ENCODE results near the gene CCDC57.

Gene CCDC57

DNA sequence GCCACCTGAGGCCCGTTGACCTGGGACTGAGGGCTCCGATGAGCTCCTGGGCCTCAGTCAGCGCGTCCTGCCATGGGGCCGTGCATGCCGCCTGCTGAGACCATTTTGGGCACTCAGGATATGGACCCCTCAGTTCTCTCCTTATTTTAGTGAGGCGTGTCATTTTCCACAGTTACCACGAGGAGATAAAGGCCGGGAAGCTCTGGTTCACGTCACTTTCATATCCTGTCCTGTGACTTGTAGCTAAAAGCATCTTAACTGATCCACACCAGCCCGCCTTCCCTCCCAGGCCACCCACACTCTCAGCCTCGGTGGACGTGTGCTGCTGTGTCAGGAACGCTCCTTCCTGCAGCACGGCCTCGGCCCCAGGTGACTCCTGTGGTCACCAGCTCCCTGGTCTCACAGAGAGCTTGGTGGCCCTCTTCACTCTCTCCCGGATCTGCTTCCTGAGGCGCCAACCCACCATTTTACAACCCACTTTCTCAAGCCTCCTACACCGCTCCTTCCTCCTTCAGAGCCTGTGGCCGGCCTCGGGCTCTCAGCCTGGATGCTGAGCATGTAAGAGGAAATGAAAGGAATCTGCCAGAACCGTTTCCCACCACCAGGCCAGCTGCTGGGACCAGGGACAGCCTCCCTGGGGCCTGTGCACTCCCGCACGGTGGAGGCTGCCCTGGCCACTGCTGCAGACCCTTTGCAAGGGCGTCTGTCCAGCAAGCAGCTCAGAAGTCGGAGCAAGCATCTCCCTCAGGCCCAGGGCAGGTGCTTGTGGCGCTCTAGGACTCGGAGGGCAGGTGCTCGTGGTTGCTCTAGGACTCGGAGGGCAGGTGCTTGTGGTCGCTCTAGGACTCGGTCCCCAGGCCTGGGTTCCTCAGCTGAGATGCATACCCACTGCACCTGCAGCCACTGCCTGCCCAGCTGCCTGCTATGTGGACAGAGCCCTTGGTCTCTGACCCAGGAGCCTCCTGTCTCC lies 90.7 kb downstream of the CCDC57 start:
- no peak for DNase-seq (ENCODE audit: low spot score)

DNA sequence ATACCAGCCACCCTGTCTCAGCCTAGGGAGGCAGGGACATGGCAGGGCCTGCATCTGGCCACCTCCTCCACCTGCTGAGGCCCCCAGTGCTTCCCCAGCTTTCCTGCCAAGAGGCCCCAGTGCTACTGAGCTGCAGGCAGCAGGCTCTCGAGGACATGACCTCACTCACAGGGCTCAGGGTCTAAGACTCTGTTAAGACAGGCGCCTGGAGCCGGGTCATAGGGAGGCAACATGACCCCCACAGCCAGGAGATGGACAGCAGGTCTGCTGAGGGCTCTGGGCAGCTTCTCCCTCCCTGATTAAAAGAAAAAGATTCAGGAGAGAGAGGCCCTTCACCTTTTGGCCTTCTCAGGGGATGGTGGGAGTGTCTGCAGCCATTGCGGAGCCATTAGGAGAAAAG lies 91.4 kb downstream of the CCDC57 start:
- no peak for DNase-seq (ENCODE audit: low spot score)

DNA sequence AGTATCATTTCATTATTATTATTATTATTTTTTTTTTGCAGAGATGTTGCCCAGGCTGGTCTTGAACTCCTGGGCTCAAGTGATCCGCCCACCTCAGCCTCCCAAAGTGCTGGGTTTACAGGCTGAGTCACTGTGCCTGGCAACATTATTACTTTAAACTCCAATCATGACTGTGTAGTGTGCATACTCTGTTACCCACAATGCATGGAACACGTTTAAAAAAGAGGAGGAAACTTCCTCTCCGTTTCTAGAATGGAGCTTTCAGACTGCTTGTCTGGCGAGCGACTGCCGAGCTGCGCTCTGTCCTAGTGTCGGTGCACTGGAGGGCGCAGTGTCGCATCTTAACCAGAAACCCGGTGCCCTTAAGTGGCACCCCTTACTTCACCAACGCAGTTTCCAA lies 92.5 kb downstream of the CCDC57 start:
- DNase-seq (ENCODE audit: low spot score) = no peak

DNA sequence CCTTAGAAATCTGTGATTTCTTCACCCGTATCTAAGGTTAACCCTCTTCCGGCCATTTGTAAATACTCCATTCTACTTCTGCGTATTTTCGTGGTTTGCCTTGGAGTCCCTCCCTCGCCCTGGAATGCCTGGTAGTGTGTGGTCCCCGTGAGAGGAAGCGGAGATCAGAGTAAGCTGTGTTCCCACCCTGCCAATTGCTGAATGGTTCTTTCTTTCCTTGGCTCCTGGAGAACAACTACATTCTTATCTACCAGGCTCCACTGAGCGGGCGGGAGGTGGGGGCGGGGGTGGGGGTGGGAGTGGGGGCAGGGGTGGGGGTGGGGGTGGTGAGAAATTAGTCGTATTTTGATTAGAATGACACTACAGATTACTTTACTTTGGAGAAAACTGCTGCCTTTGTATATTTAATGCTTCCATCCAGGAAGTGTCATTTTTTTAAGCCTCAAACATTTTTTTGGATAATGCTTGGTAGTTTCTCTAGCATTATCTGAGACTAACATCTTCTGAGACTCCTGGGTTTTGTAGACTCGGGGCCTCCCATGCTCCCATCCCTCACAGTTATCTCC lies 93.7 kb downstream of the CCDC57 start:
- DNase-seq (ENCODE audit: low spot score) = peak; percentile 36

DNA sequence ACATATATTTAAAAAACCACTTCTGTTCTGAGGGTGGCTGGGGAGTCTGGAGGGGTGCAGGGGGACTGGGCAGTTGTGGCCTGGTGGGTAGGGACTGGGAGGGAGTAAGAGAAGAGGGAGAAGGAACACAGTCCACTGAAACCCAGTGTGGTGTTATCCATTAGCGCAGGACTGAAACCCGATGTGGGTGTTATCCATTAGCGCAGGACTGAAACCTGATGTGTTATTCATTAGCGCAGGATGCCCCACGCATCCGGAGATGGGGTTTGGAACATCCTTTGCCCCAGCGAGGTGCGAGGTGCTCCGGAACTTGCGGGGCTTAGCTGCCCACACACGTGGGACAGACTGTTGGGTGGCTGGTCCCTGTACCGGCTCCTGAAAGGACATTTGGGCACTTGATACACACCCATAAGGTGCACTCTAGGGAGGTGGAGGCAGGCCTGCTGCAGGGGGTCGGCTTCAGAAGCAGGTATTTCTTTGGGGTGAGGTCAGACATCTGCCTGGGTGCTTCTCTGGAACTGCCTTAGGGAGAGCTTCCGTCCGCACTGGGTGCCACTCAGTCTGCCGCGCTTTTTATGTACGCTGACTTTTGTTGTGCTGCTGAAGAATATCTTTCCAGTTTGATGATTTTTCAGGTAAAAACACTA lies 94.4 kb downstream of the CCDC57 start:
- DNase-seq (ENCODE audit: low spot score) = no peak

DNA sequence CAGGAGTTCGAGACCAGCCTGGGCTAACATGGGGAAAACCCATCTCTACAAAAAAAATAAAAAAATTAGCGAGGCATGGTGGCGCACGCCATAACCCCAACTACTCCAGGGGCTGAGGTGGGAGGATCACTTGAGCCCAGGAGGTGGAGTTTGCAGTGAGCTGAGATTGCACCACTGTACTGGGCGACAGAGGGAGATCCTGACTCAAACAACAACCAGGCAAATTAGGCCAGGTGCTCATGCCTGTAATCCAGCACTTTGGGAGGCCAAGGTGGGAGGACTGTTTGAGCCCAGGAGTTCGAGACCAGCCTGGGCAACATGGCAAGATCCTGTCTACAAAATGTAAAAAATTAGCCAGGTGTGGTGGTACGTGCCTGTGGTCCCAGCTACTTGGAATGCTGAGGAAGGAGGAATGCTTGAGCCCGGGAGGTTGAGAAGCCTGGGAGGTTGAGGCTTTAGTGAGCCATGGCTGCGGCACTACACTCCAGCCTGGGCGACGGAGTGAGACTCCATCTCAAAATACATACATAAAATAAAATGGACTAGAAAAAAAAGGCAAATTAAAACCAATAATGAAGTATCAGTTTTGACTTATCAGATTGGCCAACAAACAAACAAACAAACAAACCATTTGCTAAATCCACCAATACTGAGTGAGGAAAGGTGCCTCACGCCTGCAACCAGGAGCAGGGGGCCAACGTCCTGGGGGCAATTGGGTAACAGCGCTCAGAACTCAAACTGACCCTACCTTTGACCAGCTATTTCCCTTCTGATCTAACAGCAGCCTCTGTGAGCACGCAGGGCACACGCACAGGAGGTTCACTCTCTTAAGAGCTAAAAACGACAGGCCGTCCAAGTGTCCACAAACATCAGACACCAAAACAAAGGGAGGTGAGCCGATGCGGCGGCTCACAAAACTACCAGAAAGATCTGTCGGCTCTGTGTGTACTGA lies 95.2 kb downstream of the CCDC57 start:
- no peak for DNase-seq (ENCODE audit: low spot score)

DNA sequence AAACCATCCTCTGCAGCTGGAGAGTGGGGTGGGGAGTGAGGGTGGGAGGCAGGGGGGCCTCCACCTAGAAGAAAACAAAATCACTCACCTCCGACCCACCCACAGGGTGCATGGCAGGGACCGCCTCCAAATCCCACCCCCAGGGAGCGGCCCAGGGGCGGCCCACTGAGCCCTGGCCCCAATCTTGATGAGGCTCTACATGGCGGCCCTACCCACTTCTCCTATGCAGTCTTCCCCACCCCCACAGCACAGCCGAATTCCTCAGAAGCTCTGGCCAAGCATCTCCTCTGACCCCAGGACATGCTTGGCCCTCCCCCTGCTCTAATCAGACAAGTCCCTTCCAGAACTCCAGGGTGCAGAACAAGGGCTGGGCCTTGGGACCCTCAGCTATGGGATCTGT lies 96.4 kb downstream of the CCDC57 start:
- DNase-seq (ENCODE audit: low spot score) = no peak

DNA sequence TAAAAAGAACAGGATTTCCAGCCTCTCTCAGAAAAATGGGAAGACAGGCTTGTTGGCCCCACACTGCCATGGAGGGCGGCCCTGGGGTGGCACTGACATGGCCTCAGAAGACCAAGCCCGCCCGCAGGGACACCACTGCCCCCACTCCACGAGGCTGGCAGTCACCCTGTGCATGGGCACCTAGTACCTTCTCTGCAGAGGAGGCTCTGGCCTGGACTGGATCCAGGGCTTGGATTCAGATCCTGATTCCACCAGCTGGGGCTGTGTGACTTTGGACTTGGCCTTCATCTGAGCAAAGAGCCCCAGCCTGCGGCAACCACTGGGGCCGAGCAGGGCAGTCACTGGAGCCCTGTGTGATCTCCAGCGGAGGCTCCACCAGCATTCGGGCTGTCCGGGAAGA lies 97.8 kb downstream of the CCDC57 start:
- DNase-seq (ENCODE audit: low spot score) = no peak

DNA sequence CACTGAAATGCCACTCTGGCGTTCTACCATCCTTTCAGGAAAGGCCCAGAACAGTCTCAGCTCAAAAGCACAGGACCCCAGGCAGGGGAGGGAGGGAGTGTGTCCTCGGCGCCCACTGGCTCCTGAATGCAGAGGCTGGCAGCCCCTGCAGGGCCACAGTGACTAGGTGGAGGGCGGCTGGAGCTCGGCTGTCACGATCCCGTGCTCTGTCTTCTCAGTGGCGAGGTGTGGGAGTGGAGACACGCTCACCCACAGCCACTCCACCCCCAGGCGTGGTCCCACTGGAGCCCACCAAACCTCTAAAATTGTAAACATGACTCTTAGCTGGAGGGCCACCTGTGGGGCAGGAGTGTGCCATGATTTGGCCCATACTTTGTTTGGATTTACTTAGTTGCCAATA lies 98.2 kb downstream of the CCDC57 start:
- no peak for DNase-seq (ENCODE audit: low spot score)

DNA sequence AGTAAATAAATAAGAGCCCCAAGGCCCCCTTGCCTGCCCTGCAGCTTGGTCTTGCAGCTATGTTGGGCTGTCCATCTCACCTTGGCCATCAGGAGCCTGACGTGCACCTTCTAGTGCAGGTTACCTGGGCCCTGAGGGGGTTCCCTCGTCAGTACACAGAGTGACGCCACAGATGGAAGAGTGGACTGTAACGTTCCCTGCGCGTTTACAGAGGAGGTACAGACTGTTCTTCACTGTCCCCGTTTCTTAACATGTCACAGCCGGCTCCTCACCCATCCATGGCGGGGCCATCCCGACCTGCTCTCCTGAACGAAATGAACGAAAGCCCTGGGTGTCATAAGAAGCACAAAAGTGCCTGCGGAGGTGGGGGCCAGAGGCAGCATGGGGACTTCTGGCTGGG lies 98.7 kb downstream of the CCDC57 start:
- DNase-seq (ENCODE audit: low spot score) = no peak

DNA sequence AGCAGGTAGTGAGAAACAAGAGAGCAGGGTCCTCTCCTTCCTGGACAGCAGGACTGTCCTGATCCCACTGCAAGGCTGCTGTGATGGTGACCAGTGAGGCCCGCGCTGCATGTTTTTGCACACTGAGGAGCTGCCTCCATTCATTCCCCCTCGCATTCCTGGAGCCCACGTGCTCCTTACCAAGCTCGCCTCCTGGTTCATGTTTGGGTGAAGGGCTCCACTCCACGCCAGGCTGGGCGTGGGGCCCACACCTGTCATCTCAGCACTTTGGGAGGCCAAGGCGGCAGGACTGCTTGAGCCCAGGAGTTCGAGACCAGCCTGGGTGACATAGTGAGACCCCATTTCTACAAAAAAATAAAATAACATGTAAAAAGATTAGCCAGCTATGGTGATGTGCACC lies 99.2 kb downstream of the CCDC57 start:
- no peak for DNase-seq (ENCODE audit: low spot score)

DNA sequence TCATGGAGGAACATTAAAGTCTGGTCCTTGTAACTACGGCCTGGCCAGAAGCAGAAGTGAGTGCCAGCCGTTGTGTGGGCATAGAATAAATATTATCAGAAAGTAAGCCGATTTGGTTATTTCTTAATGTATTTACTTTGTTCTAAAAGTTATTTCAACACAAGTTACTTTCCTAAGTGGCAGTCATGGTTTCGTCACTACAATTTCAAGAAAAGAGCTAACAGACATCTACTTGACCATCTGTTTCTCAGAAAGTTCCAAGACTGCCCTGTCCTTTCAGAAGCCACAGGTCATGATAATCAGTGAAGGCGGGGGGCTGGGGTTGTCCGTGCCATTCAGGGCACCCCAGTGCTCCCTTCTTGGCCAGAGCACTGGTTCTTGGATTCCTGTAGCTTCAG lies 99.7 kb downstream of the CCDC57 start:
- DNase-seq (ENCODE audit: low spot score) = no peak

DNA sequence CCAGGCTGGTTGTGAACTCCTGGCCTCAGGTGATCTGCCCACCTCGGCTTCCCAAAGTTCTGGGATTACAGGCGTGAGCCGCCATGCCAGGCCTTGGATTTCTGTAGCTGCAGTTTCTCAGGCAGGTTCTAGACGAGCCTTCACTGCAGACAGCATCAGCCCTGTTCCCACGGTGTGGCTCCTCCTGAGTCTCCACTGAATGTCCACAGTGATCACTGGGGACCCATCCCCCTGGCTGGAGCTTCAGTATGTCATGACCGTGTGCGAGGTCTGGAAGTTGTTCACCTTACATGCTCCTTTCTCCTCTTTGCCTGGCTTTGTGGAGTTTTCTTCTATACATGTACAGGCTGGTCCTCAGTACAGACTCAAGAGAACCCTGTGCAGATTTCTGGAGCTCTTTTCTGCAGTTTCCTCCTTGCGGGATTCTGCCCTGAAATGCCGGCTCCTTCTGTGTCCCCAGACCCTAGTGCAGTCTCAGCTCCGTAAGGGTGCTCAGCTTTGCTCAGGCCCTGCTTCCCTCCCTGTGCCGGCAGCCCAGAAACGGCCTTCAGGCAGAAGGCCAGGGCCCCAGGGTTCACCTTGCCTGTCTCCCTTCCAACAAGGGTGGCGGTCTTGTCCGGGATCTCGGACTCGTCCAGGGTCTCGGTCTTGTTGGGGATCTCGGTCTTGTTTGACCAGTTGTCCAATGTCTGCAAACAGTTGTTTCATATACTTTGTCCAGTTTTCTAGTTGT lies 100.3 kb downstream of the CCDC57 start:
- no peak for DNase-seq (ENCODE audit: low spot score)

DNA sequence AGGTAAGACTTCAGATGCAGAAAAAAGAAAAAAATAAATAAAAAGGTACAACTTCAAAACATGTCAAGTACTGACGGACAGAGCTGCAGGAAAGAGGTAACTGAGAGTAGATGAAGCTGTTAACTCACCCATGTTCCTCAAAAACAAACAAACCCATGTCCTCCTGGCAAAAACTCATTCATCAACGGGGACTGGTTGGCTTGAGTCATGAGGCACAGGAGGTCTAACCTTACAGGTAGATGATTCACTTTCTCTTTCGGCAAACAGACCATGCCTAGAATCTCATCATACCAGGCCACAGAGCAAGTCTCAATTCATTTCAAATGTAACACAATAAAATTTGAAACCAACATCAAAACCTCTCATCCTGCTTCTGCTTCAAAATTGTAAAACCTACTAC lies 102.3 kb downstream of the CCDC57 start:
- no peak for DNase-seq (ENCODE audit: low spot score)

DNA sequence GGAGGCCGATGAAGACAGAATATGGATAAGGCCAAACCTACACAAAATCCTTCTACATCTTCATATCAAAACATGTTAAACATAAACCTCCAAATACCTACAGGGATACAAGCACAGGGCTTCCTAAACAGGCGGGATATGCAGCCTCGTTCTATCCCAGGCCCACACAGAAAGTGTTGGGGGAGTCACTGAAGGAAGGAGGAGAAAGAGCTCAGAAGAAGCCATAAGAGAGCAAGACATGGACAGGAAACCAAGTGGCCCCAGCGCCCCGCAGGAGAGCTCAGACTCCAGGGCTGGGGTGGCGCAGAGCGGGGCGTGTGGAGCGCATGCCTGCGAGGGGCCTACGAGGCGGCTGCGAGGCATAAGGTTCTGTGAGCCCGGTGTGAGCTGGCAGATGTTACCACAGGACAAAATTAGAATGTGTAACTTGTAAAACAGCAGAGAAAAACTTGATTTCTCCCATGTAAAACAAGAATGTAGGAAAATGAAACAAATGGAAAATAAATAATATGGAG lies 103.6 kb downstream of the CCDC57 start:
- no peak for DNase-seq (ENCODE audit: low spot score)

DNA sequence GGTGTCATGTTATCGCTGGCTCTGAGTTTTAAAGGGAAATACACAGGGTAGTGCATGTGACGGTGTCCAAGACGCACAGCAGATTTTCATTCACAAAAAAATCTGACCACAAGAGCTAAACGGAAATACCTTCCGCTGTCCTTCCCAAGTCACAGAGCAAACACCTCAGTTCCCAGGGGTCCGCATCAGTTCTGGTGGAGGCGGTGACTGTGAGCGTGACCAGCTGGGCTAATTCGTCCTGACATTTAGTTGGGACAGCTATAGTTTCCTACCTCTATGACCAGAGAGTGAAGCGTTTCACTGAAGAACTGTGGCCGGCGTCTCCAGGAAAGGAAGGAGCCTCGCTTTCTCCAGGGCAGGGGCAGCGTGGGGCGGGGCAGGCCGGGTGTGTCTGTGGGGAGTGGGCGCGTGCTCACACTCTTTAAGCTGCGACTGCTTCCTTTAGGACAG lies 104.1 kb downstream of the CCDC57 start:
- no peak for DNase-seq (ENCODE audit: low spot score)

DNA sequence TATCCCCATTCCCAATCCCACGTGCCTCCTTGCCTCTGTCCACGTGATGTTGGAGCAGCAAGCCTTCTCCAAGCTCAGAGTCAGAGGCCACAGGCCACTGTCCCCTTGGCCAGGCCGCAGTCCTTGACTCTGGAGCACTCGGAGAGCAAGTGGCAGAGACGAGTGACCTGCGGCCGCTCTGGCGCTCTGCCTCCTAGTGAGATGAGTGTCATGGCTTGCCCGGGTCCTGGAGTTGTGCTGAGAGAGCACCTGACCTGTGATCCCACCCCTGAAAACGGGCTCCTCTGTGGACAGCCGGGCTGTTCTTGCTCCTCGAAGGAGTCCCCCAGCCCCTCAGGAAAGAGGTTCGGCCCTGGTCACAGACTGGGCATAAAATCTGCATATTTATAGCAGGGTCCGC lies 104.6 kb downstream of the CCDC57 start:
- DNase-seq (ENCODE audit: low spot score) = no peak

DNA sequence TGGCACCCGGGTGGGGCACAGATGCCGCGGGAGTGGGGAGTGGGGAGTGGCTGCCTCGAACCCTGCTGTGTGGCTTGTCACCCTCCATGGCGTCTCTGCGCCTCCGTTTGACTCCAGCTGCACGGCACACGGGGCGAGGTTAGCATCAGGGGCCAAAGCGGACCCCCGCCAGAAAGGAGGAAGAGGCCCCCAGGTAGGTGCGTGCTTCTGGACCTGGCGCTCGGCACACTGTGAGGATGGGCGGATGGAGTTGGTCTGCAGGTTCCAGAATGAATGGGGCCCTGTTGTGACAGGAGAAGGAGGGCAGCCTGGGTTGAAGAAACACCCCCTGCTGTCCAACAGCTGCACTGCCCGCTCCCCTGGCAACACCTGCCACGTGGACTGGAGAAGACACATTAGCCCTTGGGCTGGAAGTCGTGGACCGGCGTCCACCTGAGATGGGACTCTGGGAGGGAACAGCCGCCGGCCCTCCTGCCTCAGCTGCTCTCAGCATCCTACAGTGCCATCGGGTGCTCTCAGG lies 105.2 kb downstream of the CCDC57 start:
- DNase-seq (ENCODE audit: low spot score) = no peak

DNA sequence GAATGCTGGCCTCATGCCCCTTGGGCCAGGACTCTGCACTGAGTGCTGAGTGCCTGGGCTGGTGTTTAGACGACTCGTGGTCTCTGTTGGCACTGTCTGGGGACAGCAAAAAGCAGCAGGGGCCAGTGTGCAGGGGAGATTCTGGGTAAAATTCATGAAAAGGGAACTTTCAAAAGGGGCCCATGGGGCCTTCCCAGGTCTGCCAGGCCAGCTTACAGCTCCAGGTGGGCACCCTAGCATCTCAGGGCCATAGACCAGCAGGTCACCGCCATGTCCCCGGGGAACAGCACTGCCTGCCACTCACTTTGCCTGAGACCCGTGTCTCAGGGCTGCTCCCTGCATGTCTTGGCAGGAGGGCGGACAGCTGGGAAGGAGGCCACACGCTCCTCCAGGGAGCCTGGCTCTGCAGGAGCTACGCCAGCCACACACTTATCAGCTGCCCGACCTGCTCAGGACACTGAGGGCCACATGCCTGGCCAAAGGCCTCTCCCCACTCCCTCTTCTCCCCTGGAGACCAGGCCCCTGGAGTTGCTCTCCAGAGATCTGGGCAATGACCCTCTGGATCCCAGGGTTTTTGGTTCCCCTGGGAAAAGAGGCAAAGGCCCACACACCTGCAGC lies 105.8 kb downstream of the CCDC57 start:
- peak; percentile 42 for DNase-seq (ENCODE audit: low spot score)
